HG02884 (cell line): ENCODE data around the gene CHRNA9.

Source experiments
- ATAC-seq: cut with Tn5 transposase; IDR thresholded peaks from one replicate; pipeline ENCODE4 v1.9.1; 2021; ENCODE audit warnings: mild to moderate bottlenecking, moderate library complexity; ENCODE audit not compliant: unreplicated experiment

Gene CHRNA9

DNA sequence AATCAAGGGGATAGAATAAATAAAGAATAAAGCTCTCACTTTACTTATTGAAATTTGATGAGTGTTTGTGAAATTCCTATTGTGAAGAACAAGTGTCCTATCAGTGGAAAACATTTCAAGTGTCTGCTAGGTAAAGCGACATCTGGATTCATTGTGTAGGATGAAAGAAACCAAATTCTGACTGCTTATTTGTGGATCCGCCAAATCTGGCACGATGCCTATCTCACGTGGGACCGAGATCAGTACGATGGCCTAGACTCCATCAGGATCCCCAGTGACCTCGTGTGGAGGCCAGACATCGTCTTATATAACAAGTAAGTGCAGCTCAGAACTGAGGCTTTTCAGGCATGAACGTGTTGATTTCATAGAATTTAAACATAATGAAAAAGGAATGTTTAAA lies 1.9 kb downstream of the CHRNA9 start:
- no peak for ATAC-seq

DNA sequence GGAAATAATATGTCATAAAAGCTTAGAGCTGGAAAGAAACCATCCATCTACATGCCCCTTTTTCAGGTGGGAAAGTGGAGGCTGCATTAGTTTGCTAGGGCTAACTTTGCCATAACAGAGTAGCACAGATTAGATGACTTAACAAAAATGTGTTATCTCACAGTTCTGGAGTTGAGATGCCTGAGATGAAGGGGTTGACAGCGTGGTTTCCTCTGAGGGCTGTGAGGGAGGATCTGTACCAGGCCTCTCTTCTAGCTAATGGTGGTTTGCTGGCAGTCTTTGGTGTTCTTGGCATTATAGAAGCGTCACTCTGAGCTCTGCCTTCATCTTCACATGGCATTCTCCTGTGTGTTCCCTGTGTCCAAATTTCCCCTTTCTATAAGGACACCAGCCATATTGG lies 2.4 kb downstream of the CHRNA9 start:
- no peak for ATAC-seq

DNA sequence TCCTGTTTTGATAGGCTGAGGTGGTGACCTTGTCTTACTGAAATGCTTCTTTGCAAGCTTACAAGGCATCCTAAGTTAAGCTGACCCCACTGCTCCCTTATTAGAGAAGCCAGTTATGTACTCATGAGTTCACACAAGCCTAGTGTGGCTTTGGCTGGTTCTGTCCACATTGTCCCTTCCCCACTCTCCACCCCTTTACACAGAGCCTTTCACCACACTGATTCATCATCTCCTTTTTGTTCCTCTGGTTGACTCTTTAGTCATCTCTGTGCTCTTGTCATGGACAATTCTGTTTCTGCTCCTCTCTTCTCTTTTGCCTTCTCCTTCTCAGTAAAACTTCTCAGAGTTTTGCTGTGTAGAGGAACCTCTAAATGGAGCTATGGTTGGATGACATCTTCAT lies 4.9 kb downstream of the CHRNA9 start:
- ATAC-seq, result no peak

DNA sequence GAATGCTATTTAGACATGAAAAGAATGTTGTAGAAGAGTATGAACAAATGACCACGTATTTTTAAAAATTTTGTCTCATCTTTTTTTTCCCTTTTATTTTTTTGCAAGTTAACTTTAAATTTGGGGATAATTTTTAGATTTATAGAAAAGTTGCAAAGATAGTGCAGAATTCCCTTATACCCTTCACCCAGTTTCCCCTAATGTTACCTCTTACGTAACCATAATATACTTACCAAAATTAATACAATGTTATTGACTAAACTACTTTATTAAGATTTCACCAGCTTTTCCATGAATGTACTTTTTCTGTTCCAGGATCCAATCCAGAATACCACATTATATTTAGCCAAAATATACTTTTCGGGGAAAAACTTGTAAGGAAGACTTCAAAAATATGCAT lies 12.3 kb downstream of the CHRNA9 start:
- ATAC-seq, result no peak

DNA sequence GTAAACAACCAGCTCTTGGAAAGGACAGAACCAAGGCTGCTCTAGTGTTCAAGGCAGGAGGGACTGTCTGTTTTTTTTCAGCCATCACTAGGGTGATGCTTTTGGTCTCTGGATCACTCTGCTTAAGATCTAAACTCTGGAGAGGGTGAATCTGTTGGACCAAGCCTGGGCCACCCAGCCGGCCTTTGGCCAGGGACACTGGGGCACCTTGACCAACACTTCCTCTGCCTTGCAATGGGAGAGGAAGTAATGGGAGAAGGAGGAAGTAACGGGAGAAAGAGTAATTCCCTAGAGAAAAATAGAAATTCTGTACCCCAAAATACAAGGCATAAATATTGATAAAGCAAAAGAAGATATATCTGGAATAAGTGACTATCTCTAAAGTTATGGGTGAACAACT lies 12.9 kb downstream of the CHRNA9 start:
- ATAC-seq, result no peak

DNA sequence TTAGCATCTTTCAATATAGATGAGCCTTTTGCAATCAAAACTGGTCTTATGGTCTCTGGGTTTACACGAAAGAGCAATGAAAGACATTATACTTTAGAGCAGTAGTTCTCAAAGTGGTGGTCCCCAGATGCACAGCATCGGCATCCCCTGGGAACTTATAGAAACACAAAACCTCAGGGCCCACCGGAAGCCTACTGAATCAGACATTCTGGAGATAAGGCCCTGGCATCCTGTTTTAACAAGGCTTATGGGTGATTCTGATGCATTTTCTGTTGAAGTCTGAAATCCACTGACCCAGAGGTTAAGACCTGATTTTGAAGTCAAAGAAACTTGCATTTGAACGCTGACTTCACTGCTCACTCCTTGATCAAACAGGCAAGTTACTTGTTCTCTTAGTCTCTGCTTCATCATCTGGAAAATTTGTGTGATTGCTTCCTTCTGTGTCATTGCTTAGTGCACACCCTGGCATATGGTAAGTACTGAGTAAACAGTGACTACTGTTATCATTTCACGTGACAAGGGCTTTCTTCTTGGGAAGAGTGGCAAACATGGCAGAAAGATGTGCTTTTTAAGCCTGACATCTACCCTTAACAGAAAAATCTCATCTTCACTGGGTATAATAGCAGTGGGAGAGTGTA lies 14.5 kb downstream of the CHRNA9 start:
- no peak for ATAC-seq

DNA sequence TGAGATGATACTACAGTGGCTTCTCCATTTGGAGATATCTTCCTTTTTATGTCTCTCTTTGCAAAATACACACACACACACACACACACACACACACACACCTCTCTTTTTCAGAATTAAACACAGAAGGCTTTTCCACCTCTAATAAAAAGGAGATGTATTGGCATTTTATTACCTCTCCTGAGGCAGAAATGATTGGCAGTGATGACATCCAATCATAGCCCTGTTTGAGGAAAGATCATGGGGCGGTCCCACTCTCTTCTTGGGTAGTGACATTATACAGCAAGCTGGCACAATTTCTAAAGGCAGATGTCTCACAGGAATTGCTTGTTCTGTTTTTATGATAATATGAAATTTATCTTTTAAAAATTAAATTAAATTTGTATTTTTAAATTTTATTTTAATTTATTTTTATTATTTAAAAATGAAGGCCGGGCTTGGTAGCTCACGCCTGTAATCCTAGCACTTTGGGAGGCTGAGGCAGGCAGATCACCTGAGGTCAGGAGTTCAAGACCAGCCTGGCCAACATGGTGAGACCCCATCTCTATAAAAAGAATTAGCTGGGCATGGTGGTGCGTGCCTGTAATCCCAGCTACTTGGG lies 15.6 kb downstream of the CHRNA9 start:
- ATAC-seq, result no peak

DNA sequence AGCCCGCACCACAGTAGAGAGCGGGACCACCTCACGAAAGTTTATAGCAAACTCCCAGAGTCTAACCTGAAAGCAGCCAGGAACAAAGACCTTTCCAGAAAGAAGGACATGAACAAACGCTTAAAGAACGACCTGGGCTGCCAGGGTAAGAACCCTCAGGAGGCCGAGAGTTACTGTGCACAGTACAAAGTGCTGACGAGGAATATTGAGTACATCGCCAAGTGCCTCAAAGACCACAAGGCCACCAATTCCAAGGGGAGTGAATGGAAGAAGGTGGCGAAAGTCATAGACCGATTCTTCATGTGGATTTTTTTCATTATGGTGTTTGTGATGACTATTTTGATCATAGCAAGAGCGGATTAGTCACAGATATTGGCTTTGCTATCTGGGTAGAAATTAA lies 19.0 kb downstream of the CHRNA9 start:
- ATAC-seq, result no peak

DNA sequence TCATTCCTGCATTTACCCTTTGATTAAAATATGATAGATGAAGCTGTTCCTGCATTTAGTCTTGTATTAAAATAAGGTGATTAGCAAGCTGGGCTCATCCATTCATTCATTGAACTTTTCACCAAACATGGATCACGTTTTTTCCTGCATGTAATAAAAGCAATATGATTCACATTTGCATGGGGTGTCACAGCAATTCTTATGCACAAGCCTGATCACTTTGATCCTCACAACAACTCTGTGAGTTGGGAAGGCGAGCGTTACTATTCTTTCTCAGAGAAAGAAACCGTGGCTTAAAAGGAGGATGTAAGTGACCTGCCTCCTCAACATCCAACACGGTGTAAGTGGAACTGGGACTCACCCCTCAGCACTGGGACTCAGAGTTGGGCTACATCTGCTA lies 20.0 kb downstream of the CHRNA9 start:
- no peak for ATAC-seq

DNA sequence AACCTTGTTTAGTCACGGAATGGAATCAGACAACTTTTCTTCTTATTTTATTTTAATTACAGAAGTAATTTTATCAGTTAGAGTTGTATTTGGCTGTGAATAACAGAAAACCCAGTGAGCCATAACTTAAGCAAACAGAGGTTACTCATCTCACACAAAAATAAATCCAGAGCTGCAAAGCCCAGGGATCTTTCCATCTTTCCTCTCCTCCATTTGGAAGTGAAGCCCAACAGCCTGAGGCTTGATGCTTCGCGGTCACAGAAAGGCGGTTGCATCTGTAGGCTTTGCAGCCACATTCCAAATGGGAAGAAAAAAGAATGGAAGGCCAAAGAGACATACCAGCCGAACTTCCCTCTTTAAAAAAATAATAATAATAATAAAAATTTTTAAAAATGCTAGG lies 22.6 kb downstream of the CHRNA9 start:
- no peak for ATAC-seq

DNA sequence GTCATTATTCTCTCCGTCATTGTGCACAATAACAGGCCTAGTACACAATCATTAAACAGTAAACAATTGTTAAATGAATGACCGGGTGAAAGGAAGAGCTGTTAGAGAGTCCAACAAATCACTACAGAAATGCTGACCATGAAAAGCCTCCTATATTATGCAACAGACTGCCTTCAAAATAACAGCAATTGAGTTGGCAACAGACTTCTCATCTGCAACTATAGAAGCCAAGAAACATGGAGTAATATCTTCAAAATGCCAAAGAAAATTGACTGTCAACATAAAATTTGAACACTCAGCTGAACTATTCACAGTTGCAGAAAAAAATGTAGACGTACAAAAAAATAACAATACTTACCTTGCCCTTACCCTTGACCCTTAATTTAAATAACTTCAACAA lies 26.2 kb downstream of the CHRNA9 start:
- ATAC-seq, result no peak

DNA sequence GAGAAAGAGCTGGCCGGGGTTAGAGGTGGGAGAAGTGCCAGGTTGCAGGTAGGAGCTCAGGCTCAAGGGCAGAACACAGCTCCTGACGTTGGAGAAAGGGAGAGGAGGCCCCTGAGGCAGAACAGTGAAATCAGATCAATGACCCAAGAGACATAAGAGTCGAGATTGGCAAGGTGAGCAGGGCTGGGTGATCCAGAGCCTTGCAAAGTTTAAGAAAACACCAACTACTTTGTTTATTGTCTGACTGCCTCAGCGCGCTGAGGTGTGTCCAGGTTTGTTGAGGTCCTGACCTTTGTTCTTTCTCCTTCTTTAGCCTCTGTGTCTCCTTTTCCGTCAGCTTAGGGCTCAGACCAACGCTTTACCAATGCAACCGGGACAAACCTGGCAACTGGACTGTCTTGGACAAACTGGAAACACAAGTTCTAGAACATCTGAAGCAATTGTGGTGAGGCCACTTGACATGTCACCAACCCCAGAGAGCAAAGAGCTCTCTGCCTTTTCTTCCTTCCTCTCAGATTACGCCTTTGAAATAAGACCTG lies 28.3 kb downstream of the CHRNA9 start:
- ATAC-seq, result no peak

DNA sequence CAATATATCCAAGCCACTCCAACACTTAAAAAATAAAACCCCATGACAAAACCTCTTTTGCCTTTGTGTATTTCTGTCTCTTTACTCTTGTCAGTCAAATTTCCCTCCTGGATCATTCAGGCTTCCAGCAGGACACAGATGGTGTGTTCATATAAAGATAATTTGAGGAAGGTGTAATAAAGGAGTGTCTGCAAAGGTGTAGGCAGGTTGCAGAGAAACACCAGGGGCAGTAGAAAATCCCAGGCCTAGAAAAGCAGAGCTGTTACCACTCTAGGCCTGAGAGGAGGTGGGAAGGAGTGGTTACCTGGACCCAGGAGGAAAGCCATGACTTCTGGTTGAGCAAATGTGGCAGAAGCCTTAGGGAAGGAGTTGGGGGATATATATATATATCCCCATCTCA lies 28.8 kb downstream of the CHRNA9 start:
- ATAC-seq, result no peak

DNA sequence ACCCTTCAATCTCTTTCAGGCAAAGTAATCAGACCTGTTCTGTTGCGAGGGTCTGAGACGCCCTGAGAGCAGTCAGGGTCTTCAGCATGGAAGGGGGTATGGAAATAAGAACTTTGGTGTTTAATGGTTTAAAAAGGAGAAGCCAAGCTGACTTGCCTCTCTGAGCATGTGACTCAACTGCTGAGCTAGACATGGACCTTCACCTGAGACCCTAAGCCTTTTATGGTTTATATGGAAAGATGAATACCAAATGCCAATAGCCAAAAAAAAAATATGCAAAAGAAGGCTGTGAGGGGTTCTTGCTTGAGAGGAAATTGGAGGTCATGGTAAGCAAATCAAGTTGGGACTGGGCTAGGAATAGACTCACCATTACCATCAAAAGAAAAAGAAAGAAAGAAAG lies 30.6 kb downstream of the CHRNA9 start:
- no peak for ATAC-seq

DNA sequence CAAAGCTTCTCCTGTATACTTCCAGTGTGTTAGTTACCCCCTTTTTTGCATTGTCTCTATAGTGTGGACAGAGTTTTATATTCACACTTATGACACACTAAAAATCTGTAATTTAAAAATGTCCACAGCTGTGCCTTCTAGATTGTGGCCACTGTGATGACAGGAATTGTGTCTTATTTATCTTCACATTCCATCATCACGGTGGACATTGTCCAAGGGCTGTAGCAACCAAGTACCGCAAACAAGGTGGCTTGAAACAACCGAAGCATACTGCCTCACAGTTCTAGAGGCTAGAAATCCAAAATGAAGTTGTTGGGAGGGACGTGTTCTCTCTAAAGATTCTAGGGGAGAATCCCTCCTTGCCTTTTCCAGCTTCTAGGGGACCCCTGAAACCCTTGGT lies 32.3 kb downstream of the CHRNA9 start:
- ATAC-seq, result no peak

DNA sequence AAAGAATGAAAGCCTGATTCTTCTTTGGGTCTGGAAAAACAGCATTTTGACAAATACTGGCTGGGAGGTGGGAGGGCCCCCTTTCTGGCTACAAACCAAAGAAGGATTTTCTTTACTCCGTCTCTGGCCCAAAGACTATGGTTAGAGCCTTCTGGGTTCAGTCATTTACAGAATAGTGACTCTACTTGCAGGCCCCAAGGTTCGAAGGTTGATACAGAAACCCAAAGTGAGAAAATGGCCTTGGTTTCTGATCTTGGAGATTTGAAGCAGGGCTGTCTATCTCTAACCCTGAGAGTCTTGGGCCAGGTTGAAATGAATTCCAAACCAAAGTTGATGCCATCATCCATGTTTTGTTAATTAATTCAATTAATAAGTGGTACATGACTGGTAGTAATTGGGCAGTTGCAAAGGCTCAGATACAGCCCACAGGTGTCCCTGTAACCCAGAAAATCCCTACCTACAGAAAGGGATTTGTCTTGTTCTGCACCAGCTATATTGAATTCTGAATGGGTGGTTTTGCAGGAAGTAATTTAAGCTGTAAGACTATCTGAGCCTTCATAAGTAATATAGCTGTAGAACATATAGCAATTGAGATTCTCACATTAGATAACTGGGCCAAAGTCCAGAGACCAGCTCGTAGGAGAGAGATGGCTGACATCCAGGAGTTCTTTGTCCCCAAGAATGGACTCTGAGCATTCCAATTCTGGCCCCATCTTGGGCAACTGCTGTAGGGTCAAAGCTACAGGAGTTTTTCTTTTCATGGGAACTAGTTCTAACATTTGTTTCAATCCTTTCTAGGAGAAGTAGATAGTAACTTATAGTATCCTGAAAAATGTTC lies 34.5 kb downstream of the CHRNA9 start:
- ATAC-seq, result no peak

DNA sequence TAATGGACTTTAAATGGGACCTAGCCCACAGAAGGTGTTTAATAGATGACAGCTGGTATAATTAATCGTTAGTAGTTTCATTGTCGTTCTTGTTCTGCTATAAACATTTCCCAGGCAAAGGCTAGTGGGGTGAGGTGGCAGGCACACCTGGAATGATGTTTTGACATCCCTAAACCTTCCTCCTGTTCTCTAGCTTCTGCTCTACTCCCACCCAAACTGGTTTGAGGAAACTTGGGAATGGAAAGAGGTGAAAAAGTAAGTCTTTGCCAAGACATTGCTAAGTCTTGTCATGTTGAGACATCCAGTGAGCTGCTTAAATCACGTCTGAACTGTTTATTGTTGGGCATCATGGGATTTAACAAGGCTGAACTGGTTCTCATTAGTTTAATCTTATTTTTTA lies 37.5 kb downstream of the CHRNA9 start:
- ATAC-seq, result no peak

DNA sequence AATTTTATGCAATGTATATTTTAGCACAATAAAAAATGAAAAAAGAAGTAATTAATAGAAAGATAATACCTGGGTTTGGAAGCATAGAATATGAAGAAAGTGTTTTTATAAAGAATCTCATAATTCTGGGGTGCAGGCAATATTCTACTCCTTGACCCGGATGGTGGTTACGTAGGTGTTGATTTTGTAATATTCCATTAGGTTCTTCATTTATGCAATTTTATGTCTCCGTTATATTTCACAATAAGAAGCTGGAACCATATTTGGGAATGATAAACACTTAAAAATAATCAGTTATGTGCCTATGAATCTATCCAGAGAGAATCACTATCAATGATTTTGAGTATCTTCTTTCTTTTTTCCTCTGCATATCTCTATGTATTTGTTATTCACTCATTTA lies 38.5 kb downstream of the CHRNA9 start:
- no peak for ATAC-seq

DNA sequence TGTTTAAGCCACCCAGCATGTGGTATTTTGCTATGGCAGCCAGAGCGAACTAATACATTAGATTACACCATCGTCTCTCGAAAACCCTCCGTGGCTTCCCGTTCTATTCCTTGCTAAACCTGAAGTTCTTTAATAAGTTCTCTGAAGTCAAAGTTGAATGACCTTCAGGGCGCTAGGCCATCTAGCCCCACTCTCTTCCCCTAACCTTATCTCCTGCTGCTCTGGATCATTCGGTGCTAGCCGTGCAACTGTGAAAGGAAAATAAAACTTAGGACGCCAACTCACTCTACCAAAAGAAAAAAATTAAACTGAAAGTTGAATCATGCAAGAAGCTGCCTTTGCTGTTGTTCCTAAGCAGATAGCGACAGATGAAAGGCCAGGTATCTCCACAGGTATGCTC lies 40.0 kb downstream of the CHRNA9 start:
- no peak for ATAC-seq

DNA sequence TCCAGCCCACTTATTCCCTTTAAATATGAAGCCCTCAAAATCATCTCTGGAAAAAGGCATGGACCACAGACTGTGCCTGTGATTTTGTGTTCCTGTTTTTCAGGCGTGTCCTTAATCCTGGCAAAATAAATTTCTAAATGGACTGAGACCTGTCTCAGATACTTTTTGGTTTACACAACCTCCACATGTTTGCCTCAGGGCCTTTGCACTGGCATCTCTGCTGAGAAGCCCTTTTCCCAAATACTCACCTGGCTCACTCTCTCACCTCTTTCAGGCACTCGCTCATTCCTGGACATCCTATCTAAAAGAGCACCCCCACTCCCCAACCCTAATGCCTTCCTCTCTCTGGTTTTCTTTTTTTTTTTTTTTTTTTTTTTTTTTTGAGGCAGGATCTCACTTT lies 40.5 kb downstream of the CHRNA9 start:
- no peak for ATAC-seq

DNA sequence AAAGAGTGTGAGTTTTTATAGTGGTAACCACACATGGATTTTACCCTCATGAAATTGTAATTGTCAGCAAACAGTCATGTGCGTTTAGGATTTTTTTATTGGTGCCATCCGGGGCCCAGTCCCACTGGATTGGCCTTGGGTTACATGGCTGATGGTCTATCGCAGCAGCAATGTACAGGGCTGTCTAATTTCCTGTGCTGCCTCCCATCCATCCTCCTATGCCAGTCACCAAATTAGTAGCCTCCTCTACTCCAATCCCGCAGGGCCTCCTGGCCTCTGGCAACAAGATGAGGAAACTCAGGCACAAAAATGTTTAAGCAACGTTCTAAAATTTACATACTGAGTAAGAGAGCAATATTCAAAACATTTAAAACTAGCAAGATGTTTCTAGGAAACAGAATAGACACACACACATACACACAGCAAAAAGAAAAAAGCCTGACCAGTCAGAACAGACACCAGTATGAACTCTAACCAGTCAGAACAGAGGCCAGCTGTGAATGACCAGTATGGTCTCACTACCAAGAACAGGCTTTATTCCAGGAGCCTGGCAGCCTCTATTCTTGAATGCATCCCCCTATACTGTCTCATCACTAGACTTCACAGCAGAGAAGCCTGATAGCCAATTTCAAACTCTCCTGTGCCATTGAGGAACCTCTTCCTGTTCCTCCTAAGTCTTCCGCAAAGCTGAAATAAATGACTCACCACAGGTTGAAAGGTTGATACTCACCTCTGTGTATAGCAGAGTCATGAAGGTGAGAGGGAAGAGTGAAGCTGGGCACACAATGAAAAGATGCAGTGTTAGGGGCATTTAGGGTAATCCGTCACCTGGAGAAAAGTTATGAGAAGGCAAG lies 42.6 kb downstream of the CHRNA9 start:
- no peak for ATAC-seq
